H1 (cell line): ENCODE results near the gene CD3D. TPM values are rescaled to one million over a fixed set of nuclear protein-coding genes. Genes with fewer than 3 reads are reported as not detected.

Source experiments
- CEBPB ChIP-seq: IDR thresholded peaks from 2 replicates; pipeline ENCODE4 v1.6.1; 2012; ENCODE audit warnings: low read depth, low read length
- GTF2F1 ChIP-seq: IDR thresholded peaks from 2 replicates; pipeline ENCODE4 v1.6.1; 2012; ENCODE audit warnings: low read depth, low read length, improper control_type of control experiment, borderline replicate concordance
- polyA plus RNA-seq, 7 experiments: library from polyadenylated mRNA; depleted of rRNA in 3 of 7; stranded (reverse) in 5 of 7; unstranded in 2 of 7; fragments of >200 nt in 5 of 7; fragments of 200-250 nt in 2 of 7; gene quantifications; 1 replicate in 5 of 7; 2 replicates in 1 of 7; 4 replicates in 1 of 7; pipeline versions ENCODE4 v1.2.1 to v1.2.3, GENCODE V29; 2011 to 2013; ENCODE audit warnings: missing spikeins in 2 of 7, mixed read lengths in 2 of 7
- total RNA-seq: library from RNA; stranded (reverse); fragmentation: NEBNext Ultra II Directional; extraction: Animal tissue kit (Norgen Biotek cat#: 25700); gene quantifications from 2 replicates; pipeline ENCODE4 v1.2.1, GENCODE V29; 2021

CD3D gene
- total and polyA plus RNA-seq, 2 of the 8 experiments (the other 6 are each of a cell fraction or from before 2014, with no cell fraction given): not detected

- TF ChIP-seq GTF2F1 (no peak), CEBPB (no peak)
These were observed 743 bp upstream of the CD3D start (continued) for GRCh38 chr11:118343248-118343647.
